ENCODE measurements around the gene SKAP2.

The SKAP2 gene

GRCh38 chr7:26625286-26625685 lies 239.1 kb downstream of the SKAP2 start:
- Histone ChIP-seq H3K9ac (ENCODE audit: insufficient read length, low read depth) (no peak overlapping the region), H3K36me3 (ENCODE audit: insufficient read depth, insufficient read length, low read length) (no peaks in the 10 kb centered on the region), H3K4me1 (ENCODE audit: insufficient read depth, insufficient read length) (no peaks in the 10 kb centered on the region), H3K9me3 (ENCODE audit: insufficient read depth, low read length) (no peaks in the 10 kb centered on the region), H3K27me3 (ENCODE audit: insufficient read depth, insufficient read length) (no peaks in the 10 kb centered on the region), H3K4me3 (ENCODE audit: insufficient read length, low read depth) (no peak overlapping the region)
- DNase-seq (ENCODE audit: low read depth, low spot score), result no peak
- no peak for TF ChIP-seq ZNF274 (IDR thresholded peaks at IDR 0.05; ENCODE audit: low read depth, low read length)
- no peak for TF ChIP-seq YY1 (IDR thresholded peaks at IDR 0.05; ENCODE audit: insufficient read depth, insufficient read length)
- no peak for TF ChIP-seq SUZ12 (IDR thresholded peaks at IDR 0.05; ENCODE audit: extremely low read depth, insufficient read depth, insufficient read length)

DNA sequence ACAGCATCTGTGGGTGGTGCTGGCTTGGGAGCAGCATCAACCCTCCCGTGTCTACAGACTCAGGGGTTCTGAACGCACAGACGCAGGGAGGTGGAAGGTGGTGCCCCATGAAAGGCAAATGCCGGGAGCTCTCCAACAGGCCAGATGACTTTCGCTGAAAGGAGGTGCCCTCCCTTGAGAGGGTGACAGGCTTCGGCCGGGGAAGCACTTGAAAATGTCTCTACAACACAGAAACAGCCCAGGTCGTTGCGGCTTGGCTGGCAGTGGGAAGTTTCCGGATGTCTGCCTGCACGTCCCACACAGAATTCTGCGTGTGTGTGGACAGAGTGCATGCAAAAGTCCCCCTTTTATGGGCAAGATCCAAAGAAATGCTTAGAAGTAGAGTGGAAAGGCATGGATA lies 239.6 kb downstream of the SKAP2 start:
- no peak for TF ChIP-seq YY1 (IDR thresholded peaks at IDR 0.05; ENCODE audit: insufficient read depth, insufficient read length)
- Histone ChIP-seq H3K9ac (ENCODE audit: insufficient read length, low read depth) (no peak overlapping the region), H3K9me3 (ENCODE audit: insufficient read depth, low read length) (no peaks in the 10 kb centered on the region), H3K4me3 (ENCODE audit: insufficient read length, low read depth) (no peak overlapping the region), H3K4me1 (ENCODE audit: insufficient read depth, insufficient read length) (no peaks in the 10 kb centered on the region), H3K36me3 (ENCODE audit: insufficient read depth, insufficient read length, low read length) (no peaks in the 10 kb centered on the region), H3K27me3 (ENCODE audit: insufficient read depth, insufficient read length) (no peaks in the 10 kb centered on the region)
- DNase-seq (ENCODE audit: low read depth, low spot score), result no peak

- DNase-seq (ENCODE audit: low read depth, low spot score), result no peak
- Histone ChIP-seq H3K9me3 (ENCODE audit: insufficient read depth, low read length) (no peaks in the 10 kb centered on the region), H3K4me1 (ENCODE audit: insufficient read depth, insufficient read length) (no peaks in the 10 kb centered on the region), H3K36me3 (ENCODE audit: insufficient read depth, insufficient read length, low read length) (no peaks in the 10 kb centered on the region), H3K27me3 (ENCODE audit: insufficient read depth, insufficient read length) (no peaks in the 10 kb centered on the region), H3K4me3 (ENCODE audit: insufficient read length, low read depth) (no peak overlapping the region), H3K9ac (ENCODE audit: insufficient read length, low read depth) (no peak overlapping the region)
- TF ChIP-seq SUZ12 (IDR thresholded peaks at IDR 0.05; ENCODE audit: extremely low read depth, insufficient read depth, insufficient read length) (no peak), YY1 (IDR thresholded peaks at IDR 0.05; ENCODE audit: insufficient read depth, insufficient read length) (no peak), ZNF274 (IDR thresholded peaks at IDR 0.05; ENCODE audit: low read depth, low read length) (no peak)
Observed at GRCh38 chr7:26624431-26624830, 240.0 kb downstream of the SKAP2 start.

- Histone ChIP-seq H3K9me3 (ENCODE audit: insufficient read depth, low read length) (no peaks in the 10 kb centered on the region), H3K36me3 (ENCODE audit: insufficient read depth, insufficient read length, low read length) (no peaks in the 10 kb centered on the region), H3K4me1 (ENCODE audit: insufficient read depth, insufficient read length) (no peaks in the 10 kb centered on the region), H3K9ac (ENCODE audit: insufficient read length, low read depth) (no peak overlapping the region), H3K4me3 (ENCODE audit: insufficient read length, low read depth) (no peak overlapping the region), H3K27me3 (ENCODE audit: insufficient read depth, insufficient read length) (no peaks in the 10 kb centered on the region)
- peak; percentile 52 for DNase-seq (ENCODE audit: low read depth, low spot score)
- TF ChIP-seq SUZ12 (IDR thresholded peaks at IDR 0.05; ENCODE audit: extremely low read depth, insufficient read depth, insufficient read length) (no peak), YY1 (IDR thresholded peaks at IDR 0.05; ENCODE audit: insufficient read depth, insufficient read length) (no peak), ZNF274 (IDR thresholded peaks at IDR 0.05; ENCODE audit: low read depth, low read length) (no peak)
Observed at GRCh38 chr7:26620352-26620751, 244.0 kb downstream of the SKAP2 start.

DNA sequence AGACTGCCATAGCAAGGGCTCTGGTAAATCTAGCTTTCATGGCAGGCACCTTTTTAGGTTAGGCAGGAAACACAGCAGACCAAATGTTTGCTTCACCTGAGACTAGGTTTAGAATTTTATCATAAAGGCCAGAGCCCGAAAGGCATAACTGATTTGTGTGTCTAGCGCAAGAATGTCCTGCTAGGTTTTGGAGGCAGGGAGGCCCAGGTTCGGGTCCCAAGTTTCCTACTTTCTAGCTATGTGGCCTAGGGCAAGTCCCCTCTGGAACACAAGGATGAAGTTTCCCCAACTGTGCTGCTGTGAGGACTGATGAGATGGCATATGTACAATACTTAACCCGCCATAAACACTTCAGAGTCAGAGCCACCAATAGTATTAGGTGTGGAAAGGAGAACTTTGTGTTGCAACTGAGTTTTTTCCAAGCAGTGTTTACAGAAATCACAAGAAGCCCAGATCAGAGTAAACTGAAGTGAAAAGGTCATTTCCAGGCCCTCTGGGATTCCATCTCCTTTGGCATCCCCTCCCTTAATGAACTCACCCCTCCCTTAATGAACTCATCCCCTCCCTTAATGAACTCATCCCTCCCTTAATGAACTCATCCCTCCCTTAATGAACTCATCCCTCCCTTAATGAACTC lies 244.9 kb downstream of the SKAP2 start:
- TF ChIP-seq ZNF274 (IDR thresholded peaks at IDR 0.05; ENCODE audit: low read depth, low read length), result no peak
- TF ChIP-seq YY1 (IDR thresholded peaks at IDR 0.05; ENCODE audit: insufficient read depth, insufficient read length), result no peak
- TF ChIP-seq SUZ12 (IDR thresholded peaks at IDR 0.05; ENCODE audit: extremely low read depth, insufficient read depth, insufficient read length), result no peak
- Histone ChIP-seq H3K27me3 (ENCODE audit: insufficient read depth, insufficient read length) (no peaks in the 10 kb centered on the region), H3K36me3 (ENCODE audit: insufficient read depth, insufficient read length, low read length) (no peaks in the 10 kb centered on the region), H3K4me3 (ENCODE audit: insufficient read length, low read depth) (no peak overlapping the region), H3K4me1 (ENCODE audit: insufficient read depth, insufficient read length) (peaks cover 1% of the 10 kb centered on the region), H3K9ac (ENCODE audit: insufficient read length, low read depth) (no peak overlapping the region), H3K9me3 (ENCODE audit: insufficient read depth, low read length) (no peaks in the 10 kb centered on the region)
- DNase-seq (ENCODE audit: low read depth, low spot score), result no peak

DNA sequence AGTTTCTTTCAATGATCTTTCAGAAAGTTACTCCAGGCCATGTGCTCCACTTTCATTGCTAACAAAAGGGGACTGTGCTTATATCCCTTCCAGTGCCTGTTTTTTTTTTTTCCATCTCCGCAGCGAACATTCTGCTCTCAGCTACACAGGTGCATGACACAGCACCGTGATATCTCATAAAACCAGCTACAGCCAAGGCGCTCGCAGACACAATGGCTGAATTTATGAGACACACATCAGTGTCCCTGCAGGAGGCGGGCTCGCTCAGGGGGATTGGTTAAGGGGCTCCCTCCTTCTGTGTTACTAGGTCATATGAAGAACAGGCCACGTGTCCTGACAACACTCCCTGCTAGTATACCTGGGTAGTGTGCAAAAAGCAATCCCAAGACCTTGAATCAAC lies 245.5 kb downstream of the SKAP2 start:
- Histone ChIP-seq H3K4me3 (ENCODE audit: insufficient read length, low read depth) (no peak overlapping the region), H3K9ac (ENCODE audit: insufficient read length, low read depth) (no peak overlapping the region), H3K9me3 (ENCODE audit: insufficient read depth, low read length) (no peaks in the 10 kb centered on the region), H3K36me3 (ENCODE audit: insufficient read depth, insufficient read length, low read length) (no peaks in the 10 kb centered on the region), H3K27me3 (ENCODE audit: insufficient read depth, insufficient read length) (no peaks in the 10 kb centered on the region), H3K4me1 (ENCODE audit: insufficient read depth, insufficient read length) (peaks cover 2% of the 10 kb centered on the region)
- TF ChIP-seq SUZ12 (IDR thresholded peaks at IDR 0.05; ENCODE audit: extremely low read depth, insufficient read depth, insufficient read length), result no peak
- no peak for TF ChIP-seq ZNF274 (IDR thresholded peaks at IDR 0.05; ENCODE audit: low read depth, low read length)
- no peak for TF ChIP-seq YY1 (IDR thresholded peaks at IDR 0.05; ENCODE audit: insufficient read depth, insufficient read length)
- DNase-seq (ENCODE audit: low read depth, low spot score), result no peak

- TF ChIP-seq YY1 (IDR thresholded peaks at IDR 0.05; ENCODE audit: insufficient read depth, insufficient read length) (no peak), ZNF274 (IDR thresholded peaks at IDR 0.05; ENCODE audit: low read depth, low read length) (no peak), SUZ12 (IDR thresholded peaks at IDR 0.05; ENCODE audit: extremely low read depth, insufficient read depth, insufficient read length) (no peak)
- Histone ChIP-seq H3K4me1 (ENCODE audit: insufficient read depth, insufficient read length) (peaks cover 4% of the 10 kb centered on the region), H3K4me3 (ENCODE audit: insufficient read length, low read depth) (no peak overlapping the region), H3K36me3 (ENCODE audit: insufficient read depth, insufficient read length, low read length) (no peaks in the 10 kb centered on the region), H3K9me3 (ENCODE audit: insufficient read depth, low read length) (no peaks in the 10 kb centered on the region), H3K9ac (ENCODE audit: insufficient read length, low read depth) (no peak overlapping the region), H3K27me3 (ENCODE audit: insufficient read depth, insufficient read length) (no peaks in the 10 kb centered on the region)
- no peak for DNase-seq (ENCODE audit: low read depth, low spot score)
Observed at GRCh38 chr7:26618449-26618848, 245.9 kb downstream of the SKAP2 start.

Data from NT2/D1 (cell line).